Stimulated activated memory B cell treated with anti-CD40 and anti-IgM and Interleukin-4, amounts not matched to agents 10 μg/mL and 1 μg/mL and 100 μg/mL, for 72 hours (primary cell): ENCODE results near the gene ANKEF1.

Source experiments
- ATAC-seq: fragments of 150-1000 bp; cut with Tn5 transposase; 2 replicates; pipeline ENCODE4 v1.10.0; 2021
- H3K27ac Mint-ChIP-seq: one replicate; pipeline ENCODE4 v1.8.0; 2022; ENCODE audit warnings: mild to moderate bottlenecking, mixed read lengths
- H3K27me3 Mint-ChIP-seq: one replicate; pipeline ENCODE4 v1.8.0; 2022; ENCODE audit warnings: mixed read lengths
- H3K36me3 Mint-ChIP-seq: one replicate; pipeline ENCODE4 v1.8.0; 2022; ENCODE audit warnings: mixed read lengths
- H3K4me1 Mint-ChIP-seq: one replicate; pipeline ENCODE4 v1.8.0; 2022; ENCODE audit warnings: mixed read lengths
- H3K4me3 Mint-ChIP-seq: one replicate; pipeline ENCODE4 v1.8.0; 2022; ENCODE audit warnings: mild to moderate bottlenecking, moderate library complexity, mixed read lengths
- H3K9me3 Mint-ChIP-seq: one replicate; pipeline ENCODE4 v1.8.0; 2022; ENCODE audit warnings: mixed read lengths

The ANKEF1 gene

GRCh38 chr20:10093087-10093591 lies 58.4 kb downstream of the ANKEF1 start:
- H3K4me3 Mint-ChIP-seq = no peak overlapping the region
- H3K27me3 Mint-ChIP-seq = peaks cover 23% of the 10 kb centered on the region
- no peaks in the 10 kb centered on the region for H3K36me3 Mint-ChIP-seq
- H3K4me1 Mint-ChIP-seq = no peaks in the 10 kb centered on the region
- no peak for ATAC-seq
- no peaks in the 10 kb centered on the region for H3K9me3 Mint-ChIP-seq
- no peak overlapping the region for H3K27ac Mint-ChIP-seq

- H3K4me1 Mint-ChIP-seq = no peaks in the 10 kb centered on the region
- H3K27me3 Mint-ChIP-seq = peaks cover 23% of the 10 kb centered on the region
- H3K36me3 Mint-ChIP-seq = no peaks in the 10 kb centered on the region
- ATAC-seq = no peak
- H3K9me3 Mint-ChIP-seq = peaks cover 5% of the 10 kb centered on the region
- H3K27ac Mint-ChIP-seq = no peak overlapping the region
- H3K4me3 Mint-ChIP-seq = no peak overlapping the region
These were observed 59.9 kb downstream of the ANKEF1 start for GRCh38 chr20:10094566-10095173.

- Mint-ChIP-seq H3K36me3 (no peaks in the 10 kb centered on the region), H3K9me3 (peaks cover 5% of the 10 kb centered on the region), H3K4me1 (no peaks in the 10 kb centered on the region), H3K27ac (no peak overlapping the region), H3K27me3 (peaks cover 23% of the 10 kb centered on the region), H3K4me3 (no peak overlapping the region)
- ATAC-seq = no peak
These were observed 62.0 kb downstream of the ANKEF1 start for GRCh38 chr20:10096790-10097189.

- Mint-ChIP-seq H3K9me3 (peaks cover 3% of the 10 kb centered on the region), H3K4me3 (no peak overlapping the region), H3K36me3 (no peaks in the 10 kb centered on the region), H3K27me3 (no peaks in the 10 kb centered on the region), H3K27ac (no peak overlapping the region), H3K4me1 (no peaks in the 10 kb centered on the region)
- ATAC-seq = no peak
These were observed 70.3 kb downstream of the ANKEF1 start for GRCh38 chr20:10105046-10105445.
